Measurements from ENCODE around the gene LAMA3.

GRCh38 chr18:23833714-23834113, 144.5 kb downstream of the LAMA3 start:
- TF ChIP-seq, protein P1, sequence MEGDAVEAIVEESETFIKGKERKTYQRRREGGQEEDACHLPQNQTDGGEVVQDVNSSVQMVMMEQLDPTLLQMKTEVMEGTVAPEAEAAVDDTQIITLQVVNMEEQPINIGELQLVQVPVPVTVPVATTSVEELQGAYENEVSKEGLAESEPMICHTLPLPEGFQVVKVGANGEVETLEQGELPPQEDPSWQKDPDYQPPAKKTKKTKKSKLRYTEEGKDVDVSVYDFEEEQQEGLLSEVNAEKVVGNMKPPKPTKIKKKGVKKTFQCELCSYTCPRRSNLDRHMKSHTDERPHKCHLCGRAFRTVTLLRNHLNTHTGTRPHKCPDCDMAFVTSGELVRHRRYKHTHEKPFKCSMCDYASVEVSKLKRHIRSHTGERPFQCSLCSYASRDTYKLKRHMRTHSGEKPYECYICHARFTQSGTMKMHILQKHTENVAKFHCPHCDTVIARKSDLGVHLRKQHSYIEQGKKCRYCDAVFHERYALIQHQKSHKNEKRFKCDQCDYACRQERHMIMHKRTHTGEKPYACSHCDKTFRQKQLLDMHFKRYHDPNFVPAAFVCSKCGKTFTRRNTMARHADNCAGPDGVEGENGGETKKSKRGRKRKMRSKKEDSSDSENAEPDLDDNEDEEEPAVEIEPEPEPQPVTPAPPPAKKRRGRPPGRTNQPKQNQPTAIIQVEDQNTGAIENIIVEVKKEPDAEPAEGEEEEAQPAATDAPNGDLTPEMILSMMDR (IDR thresholded peaks at IDR 0.05): no peak
- TF ChIP-seq POLR2A (IDR thresholded peaks at IDR 0.05) (no peak), POLR2AphosphoS5 (IDR thresholded peaks at IDR 0.05) (no peak), EP300 (IDR thresholded peaks at IDR 0.05) (no peak)
